ENCODE data around the gene RFX4. TPM values are rescaled to one million over a fixed set of nuclear protein-coding genes. Genes with fewer than 3 reads are reported as not detected.

Gene RFX4
- total RNA-seq, 1 donor from 2014 or later, result not detected

DNA sequence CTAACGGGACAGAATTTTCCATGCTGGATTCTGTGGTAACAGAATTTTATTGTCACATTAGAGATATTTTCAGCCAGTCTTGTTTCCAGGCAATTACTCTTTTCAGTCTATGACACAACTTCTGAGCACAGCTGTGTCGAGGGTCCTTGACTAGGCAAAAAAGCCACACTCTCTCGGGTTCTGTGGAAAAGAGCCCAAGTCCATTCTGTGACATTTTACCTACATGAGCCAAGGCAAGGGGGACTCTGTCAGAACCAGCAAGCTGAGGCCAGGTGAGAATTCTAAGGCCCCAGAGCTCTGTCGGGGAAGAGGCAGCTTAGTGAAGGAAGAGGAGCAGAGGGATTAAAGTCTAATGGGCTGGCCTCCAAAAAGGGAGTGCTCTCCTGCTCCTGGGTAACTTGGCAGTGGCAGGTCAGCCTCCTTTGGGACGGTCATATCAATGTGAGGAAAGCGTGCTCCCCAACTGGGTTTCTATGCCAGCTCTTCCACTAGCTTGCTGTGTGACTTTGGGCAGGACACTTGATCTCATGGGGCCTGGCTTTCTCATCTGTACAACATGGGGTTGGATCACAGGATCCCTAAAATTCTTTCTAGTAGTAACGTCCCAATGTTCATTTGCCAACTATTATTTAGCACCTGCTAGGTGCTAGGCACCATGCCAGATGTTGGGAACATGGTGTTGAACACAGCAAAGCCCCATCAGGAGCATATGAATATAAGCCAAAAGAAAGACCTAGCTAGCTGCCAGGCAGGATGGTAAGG, 175.7 kb downstream of the RFX4 start:
- DNase-seq (ENCODE audit: extremely low read depth, low read depth, low spot score), result no peak

DNA sequence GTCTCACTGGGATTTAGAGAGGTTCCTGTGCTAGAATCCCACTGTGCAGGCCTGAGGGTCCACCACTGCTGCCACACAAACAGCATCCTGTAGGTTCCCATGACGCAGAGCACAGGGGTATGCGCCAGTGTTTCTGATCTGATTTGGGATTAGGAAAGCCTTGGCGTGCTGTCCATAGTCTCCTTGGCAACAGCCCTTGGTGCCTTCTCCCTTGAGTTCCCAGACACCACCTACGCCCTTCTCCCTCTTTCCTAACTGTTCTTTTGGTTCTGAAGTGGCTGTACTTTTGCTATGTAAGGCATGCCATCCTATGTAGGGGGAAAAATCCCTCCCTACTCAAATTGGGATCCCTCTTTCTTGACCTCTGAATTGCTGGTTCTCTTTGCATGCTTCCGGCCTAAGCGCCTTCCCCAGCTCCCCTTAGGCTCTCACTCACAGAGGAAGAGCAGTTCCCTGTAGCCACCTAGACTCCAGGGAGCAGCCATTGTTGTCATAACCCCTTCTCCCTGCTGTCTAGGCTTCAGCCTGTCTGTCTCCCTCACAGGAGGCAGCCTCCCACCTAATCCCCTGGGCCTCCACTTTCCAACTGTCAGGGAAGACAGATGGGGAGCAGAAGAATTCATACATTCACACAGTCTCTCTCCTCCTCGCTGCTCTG, 176.9 kb downstream of the RFX4 start:
- no peak for DNase-seq (ENCODE audit: extremely low read depth, low read depth, low spot score)

DNA sequence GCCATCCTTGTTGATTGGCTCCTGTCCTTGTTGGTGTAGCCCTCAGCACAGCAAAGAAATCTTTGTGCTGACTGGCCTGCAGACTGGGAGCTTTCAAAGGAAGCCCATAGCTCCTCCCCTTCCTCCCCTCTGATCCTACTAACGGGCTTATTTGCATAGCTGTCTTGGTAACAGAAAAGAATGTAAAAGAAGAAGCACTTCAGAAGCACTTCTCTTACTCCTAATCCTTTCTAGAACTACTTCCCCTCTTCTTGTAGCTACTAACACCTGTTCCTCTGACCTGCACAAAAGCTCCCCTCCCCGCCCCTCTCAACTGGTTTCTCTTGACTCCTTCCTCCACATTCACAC, 177.4 kb downstream of the RFX4 start:
- DNase-seq (ENCODE audit: extremely low read depth, low read depth, low spot score), result no peak

DNA sequence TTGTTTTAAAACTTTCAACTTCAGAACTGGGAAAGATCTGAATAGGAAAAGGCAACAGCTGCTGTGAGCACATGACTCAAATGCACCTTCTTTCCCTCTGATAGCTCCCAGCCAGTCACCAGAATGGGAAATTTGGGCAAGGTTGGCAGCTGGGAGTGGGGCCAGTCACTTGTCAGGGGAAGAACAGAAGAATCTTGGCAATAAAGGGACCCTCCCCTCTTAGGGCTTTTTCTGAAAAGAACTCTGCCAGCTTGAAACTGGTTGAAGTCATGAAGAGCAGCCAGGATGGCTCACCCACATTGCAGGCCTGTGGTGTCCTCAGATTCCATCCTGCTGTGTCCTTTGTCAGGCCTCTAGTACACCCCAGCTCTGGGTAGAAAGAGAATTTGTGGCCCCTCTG, 181.4 kb downstream of the RFX4 start:
- DNase-seq (ENCODE audit: extremely low read depth, low read depth, low spot score), result no peak

DNA sequence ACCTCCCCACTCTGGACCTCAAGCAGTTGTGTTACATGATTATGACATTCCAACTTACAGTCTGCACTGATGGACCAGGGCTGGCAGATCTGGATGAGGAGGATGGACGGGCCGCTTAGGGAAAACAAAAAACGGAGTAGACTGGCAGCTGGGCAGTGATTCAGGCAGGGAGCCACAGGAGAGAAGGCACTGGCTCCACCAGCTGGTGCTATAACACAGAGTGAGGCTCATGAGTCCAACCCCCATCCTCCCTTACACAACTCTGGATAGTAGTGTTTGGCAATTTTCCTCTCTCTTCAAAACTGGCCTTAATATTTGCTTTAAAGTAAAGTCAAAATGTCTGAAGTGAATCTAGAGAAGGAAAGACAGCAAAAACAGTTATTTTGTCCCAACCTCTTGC, 181.9 kb downstream of the RFX4 start:
- DNase-seq (ENCODE audit: extremely low read depth, low read depth, low spot score), result no peak

DNA sequence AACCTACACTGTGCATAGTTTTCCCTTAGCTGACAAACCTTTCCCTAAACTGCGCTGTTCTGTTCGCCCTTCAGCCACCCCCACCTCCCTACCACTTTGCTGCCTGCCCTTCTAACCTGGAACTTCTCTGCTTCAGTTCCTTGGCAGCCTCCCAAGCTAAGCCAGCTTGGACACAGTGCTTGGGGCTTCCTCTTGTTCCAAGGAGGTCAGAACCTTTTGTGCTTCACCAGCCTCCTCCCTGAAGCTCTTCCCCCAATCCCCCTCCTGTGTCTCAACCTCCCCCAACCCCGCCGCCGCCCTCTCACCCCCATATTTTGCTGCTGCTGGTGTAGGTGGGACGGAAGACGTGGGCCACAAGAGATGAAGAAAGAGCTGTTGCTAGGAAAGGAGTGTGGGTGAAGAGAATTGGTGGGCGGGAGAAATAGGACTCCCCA, 183.6 kb downstream of the RFX4 start:
- no peak for DNase-seq (ENCODE audit: extremely low read depth, low read depth, low spot score)

DNA sequence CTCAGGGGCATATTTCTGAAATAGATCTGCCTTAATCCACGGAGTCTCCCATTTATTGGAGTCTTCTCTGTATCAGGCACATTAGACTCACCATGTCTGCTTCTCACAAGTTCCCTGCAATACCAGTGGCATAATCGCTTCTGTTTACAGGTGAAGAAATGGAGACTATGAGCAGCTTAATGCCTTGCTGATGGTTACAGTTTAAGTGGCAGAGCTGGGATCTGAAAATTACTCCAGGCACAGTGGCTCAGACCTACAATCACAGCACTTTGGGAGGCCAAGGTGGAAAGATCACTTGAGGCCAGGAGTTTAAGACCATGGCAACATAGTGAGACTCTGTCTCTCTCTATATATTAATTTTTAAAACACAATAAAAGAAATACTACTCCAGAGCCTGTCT, 184.4 kb downstream of the RFX4 start:
- no peak for DNase-seq (ENCODE audit: extremely low read depth, low read depth, low spot score)

DNA sequence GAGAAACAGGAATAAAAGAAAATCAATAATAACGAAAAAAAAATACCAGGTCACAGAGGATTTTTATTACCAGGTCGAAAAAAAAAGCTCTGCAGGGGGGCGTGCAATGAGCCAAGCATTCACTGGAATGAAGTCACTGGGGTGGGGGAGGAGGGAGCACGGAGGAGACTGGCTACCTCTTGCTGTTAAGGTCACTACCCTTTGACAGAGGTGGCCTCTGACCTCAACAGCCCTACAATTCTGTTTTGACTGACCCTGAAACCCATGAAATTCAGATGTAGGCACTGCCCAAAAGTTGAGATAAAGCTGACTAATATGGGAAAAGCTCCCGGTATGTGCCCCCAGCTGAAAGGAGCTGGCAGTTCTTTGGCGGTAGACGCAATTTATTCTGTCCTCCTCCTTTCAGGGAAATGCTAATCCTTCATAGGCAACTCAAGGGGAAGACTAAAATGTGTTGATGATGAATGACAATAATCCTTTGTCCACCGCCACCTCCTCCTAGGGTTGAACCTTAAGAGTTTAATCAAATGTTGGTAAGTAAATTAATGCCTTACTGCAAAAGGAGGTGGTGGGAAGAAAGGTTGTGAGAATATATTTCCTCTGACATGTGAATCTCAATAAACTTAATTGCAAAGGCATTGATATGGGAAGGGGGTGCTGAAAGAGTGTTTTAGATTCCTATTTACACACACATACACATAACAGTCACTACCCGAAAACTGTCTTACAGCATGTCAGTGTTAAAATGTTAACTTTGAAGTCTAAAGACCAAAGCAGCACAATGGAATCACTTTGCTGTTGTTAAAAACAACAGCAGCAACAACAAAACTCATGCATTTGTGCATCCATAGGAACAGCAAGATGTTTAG, 185.4 kb downstream of the RFX4 start:
- no peak for DNase-seq (ENCODE audit: extremely low read depth, low read depth, low spot score)

DNA sequence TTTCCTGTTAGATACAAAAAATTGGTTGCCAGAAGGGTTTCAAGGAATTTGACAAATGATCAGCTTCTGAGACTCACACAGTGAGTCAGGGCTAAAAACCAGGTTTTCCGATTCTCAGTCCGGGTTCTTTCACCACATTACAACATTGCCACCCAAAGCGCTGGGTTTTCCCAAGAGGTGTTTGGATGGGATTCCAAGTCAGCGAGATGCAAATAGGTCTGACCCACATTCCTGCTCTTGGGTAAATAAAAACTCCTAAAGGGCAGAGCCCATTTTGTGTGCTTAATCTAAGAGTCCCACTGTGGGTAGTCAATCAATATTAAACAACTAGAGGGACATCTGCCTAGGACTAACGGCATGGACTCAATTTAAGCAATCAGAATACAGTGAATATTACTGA, 186.3 kb downstream of the RFX4 start:
- no peak for DNase-seq (ENCODE audit: extremely low read depth, low read depth, low spot score)

DNA sequence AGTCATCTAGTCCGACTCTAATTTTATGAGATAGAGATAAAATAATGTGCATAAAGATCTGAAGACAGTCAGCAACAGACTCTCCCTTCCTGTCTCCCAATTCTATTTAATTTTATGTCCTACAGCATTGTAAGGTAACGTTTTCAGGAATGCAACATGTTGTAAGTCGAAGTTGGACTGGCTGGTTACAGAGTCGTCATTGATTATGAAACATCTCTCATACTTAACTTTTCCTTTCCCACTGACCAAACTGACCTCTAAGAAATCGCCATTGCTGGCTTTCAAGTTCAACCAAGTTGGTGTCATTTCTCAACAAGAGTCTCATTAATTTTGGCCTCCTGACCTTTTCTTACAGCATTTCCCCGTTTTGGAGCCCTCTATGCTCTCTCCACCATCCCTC, 186.7 kb downstream of the RFX4 start:
- no peak for DNase-seq (ENCODE audit: extremely low read depth, low read depth, low spot score)

DNA sequence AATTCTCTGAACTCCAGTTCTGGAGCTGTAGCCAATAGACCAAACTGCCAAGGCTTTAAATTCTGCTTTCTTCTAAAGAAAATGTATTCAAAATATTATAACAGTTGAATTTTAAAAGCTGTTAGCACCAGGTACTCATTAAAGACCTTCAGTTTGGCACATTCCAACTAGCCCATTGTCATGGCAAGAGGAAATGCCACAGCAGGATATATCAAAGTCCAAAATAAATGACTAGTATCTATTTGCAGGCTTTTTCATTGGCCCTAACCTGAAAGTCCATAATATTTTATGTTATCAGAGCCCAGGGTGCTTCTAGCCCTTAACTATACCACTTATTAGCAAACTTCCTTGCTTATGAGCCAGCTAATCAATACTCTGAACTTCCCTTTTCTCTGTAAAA, 188.6 kb downstream of the RFX4 start:
- no peak for DNase-seq (ENCODE audit: extremely low read depth, low read depth, low spot score)

DNA sequence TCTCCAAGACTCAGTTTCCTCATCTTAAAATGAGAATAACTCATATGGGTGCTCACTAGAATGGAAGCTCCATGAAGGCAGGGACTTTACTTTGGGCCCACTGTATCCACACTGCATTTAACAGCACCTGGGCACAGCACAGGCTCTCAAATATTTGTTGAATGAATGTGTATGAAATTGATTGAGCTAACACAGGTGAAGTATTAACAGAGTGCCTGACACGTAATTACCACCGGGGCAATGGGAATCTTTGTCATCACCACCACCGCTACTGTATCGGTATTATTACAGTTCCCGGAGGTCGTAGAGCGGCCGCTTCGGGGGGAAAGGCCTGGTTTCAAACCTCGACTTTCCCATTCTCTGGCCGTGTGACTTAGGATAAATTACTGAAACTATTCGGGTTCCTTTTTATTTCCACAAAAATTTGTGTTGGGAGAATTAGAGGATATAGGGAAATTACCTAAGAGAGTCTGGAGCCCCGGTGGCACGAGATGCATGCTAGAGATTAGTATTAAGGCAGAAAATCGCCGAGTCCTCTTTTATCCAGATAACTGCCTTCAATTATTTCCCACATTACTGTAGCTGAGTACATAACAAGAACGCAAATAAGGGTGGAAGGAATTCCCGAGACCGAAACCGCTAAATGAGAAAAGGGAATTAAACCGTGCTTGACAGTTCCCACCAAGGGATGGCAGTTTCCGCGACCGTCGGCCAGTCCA, 190.6 kb downstream of the RFX4 start:
- DNase-seq (ENCODE audit: extremely low read depth, low read depth, low spot score), result peak; percentile 18

DNA sequence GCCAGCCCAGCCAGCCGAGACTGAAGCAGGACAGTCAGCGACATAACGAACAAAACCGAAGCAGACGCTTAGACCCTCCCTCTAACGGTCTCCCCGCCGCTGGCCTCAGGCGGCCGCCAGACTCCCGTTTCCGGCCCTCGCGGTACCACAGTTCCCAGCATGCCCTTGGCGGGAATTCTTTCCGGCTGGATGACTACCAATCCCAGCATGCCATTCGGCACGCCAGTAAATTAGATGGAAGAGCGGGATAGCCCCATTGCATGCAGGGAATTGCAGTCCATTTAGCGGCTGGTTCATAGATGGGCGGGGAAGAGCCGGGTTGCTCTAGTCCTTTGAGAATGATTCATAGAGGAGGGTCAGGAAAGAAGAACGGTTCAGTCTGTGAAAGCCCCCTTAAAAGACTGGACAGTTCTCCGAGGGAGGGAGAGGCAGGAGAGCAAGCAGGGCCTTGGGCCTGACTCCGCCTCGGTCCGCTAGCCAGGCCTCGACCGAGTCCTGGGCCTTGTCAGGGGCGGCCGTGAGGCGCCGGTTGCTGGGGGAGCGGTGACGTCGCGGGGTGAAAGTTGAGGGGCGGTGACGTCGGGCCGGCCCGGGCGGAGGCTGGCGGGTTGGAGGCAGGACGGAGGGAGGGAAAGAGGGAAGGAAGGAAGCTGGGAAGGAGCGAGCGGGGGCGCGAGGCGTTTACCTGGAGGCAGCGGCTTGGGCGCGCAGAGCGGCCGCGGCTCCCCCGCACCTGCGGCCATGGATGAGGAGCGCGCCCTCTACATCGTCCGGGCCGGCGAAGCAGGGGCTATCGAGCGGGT, 191.4 kb downstream of the RFX4 start, which contains the start of gene RIC8B:
RIC8B (plus strand) TSS at position 678 of the 803 bp plus-strand sequence; CDS start at position 742, 64 bp downstream.
- peak; percentile 94 for DNase-seq (ENCODE audit: extremely low read depth, low read depth, low spot score)

DNA sequence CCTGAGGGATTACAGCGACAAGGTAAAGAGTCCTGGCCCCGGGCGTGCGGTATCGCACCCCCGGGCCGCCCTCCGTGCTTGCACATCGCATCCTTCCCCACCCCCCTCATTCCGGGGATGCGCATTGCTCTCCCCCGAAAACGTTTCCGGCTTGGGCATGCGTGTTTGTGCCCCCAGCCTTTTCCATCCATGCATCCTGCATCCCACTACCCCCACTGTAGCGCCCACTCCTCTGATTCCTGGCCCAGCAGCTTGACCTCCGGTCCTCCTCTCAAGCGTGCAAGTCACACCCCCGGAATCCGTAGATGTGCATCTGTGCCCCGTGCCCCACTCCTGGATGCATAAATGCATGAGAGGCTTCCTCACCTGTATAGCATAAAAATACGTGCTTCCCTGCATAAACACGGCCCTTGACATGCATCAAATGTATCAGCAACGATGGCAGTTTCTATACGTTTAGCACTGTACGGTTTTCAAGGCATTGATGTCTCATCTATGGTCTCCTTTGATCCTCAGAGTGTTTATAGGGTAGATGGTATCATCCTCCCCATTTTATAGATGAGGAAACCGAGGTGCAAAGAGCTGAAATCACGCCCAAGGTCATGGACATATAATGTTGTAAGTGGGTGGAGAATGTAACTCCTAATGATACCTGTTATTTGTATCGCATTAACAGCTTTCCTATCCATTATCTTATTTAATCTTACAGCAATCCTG, 192.2 kb downstream of the RFX4 start:
- DNase-seq (ENCODE audit: extremely low read depth, low read depth, low spot score), result no peak

DNA sequence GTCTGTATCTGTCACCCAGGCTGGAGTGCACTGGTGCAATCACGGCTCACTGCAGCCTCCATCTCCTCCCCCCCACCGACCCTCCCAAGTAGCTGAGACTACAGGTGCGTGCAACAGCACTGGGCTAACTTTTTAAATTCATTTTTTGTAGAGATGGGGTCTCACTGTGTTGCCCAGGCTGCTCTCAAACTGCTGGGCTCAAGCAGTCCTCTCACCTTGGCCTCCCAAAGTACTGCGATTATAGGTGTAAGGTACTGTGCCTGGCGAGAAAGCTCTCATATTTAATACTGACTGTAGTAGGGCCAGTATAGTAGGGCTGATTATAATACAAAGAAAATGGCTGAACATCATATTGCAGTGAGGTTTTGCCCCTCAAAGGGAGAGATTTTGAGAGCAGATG, 194.1 kb downstream of the RFX4 start:
- DNase-seq (ENCODE audit: extremely low read depth, low read depth, low spot score), result no peak

DNA sequence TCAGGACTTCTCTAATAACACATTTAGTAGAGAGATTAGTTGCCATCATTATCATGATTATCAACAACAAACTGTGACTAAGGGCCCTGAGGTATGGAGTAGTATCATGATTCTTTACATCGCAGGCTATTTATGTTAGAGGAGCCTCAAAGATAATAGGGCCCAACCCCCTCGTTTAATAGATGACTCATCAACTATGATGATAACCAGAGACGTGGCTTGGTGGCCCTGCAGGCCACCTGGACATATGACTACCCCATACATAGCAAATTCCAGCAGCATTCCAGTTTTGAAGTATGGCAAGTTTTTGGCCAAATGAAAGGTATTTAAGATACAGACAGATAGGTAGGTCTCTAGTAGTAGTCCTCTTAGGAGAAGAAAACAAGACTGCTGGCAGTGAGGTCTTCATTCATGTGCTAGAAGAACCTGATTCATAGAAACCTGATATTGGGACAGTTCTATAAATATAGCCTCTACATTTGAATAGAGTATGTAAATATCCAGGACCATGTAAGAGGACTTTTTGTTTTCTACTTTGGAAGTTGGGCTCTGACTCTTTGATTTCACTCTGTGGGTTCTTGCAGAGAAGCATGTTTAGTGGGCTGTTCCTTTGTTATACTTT, 197.3 kb downstream of the RFX4 start:
- DNase-seq (ENCODE audit: extremely low read depth, low read depth, low spot score), result no peak

DNA sequence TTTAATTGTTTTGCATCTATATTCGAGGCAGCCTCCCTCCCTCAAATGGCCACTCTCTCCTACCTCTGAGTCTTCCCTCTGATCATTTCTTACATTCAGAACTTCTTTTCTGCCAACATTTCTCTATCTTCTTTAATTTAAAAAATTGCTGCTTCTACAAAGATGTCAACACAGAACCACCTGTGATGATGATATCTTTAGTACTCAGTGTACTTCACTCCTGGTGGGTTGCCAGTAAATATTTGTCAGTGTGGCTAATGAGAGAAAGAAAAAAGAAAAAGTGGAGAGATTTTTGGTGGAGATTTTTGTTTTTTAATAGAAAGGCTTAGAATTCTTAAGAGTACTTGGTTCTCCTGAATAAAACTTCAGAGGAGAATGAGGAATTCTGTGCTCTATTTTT, 199.8 kb downstream of the RFX4 start:
- no peak for DNase-seq (ENCODE audit: extremely low read depth, low read depth, low spot score)

DNA sequence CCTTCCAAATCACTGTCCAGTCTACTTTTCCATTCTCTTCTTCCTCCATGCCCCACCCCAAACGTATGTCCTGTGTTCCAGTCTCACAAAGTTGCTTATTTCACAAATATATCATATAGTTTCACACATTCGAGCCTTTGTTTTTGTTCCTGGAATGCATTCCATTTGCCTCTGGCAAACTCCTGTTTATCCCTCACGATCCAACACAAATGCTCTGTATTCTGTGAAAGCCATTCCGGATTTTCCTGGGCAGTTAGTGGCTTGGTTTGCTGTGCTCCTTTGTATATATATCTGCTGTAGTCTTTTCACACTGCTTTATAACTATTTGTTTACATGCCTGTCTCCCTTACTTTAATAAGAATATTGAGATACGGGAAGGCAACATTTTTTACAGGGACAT, 200.7 kb downstream of the RFX4 start:
- no peak for DNase-seq (ENCODE audit: extremely low read depth, low read depth, low spot score)

DNA sequence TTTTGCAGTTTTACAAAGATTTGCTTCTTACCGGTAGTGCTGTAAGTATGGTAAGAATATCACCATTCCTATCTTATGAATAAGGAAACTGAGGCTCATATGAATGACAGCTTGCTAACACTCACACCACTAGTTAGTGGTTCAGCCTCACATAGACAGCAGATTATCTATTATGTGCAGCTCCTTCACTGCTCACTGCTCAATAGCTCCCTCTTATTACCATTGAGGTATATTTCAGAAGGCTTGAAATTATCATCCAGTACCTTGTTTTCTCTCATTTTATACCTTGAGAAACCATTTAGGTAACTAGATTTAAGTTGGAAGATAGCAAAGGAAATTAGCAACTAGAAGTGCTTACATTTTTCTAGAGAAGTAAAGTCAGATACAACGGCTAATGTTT, 207.2 kb downstream of the RFX4 start:
- DNase-seq (ENCODE audit: extremely low read depth, low read depth, low spot score), result no peak
